Uterus (tissue), 2 donors: ENCODE results near the gene CHST11.

Experiments used
- CTCF ChIP-seq, 4 experiments: fragments of 200-600 bp in 2 of 4; fragments of 450-650 bp in 2 of 4; sonication (generic) in 2 of 4; IDR thresholded peaks; one replicate each; pipeline ENCODE4 v1.5.1; 2016 to 2019; ENCODE audit warnings: antibody characterized with exemption in 4 of 4, mild to moderate bottlenecking in 2 of 4, moderate library complexity in 1 of 4
- POLR2A ChIP-seq, 2 donors: fragments of 450-650 bp; IDR thresholded peaks; one replicate each; pipeline ENCODE4 v1.6.1; 2016; ENCODE audit warnings: antibody characterized with exemption in 2 of 2, mild to moderate bottlenecking in 1 of 2, moderate library complexity in 1 of 2

GRCh38 chr12:104455578-104456416 lies 951 bp upstream of the CHST11 start:
- TF ChIP-seq CTCF (IDR thresholded peaks at IDR 0.05) (no peak), POLR2A (IDR thresholded peaks at IDR 0.05) (no peak)
